OCI-LY3 (cell line): ENCODE data around the gene PREB.

ENCODE experiments used
- CTCF ChIP-seq: fragments of 200-600, 300-600 bp; sonication (generic); IDR thresholded peaks from 2 replicates; pipeline ENCODE4 v1.5.1; 2014; ENCODE audit warnings: antibody characterized with exemption, low read length, low read depth
- EZH2phosphoT487 ChIP-seq: fragments of 200-600 bp; shearing (Covaris generic); IDR thresholded peaks from 2 replicates; pipeline ENCODE4 v1.6.1; 2018; ENCODE audit warnings: antibody characterized with exemption, mixed run types, low read depth

- TF ChIP-seq CTCF (no peak), EZH2phosphoT487 (no peak)
These were observed 16.4 kb downstream of the PREB start for GRCh38 chr2:27117995-27118524.
